ENCODE measurements around the gene DRAM2. TPM values are rescaled to one million over a fixed set of nuclear protein-coding genes. Genes with fewer than 3 reads are reported as not detected.
A peak's percentile ranks its signal among the peaks of the same experiment; 100 is the strongest.

The DRAM2 gene
- total and polyA plus RNA-seq, 9 of the 15 experiments (the other 6 are each of a cell fraction or from before 2014, with no cell fraction given), result 29.0 to 161 (median 53.5) TPM

GRCh38 chr1:111139956-111140679 is at the start of gene DRAM2, which contains the start of gene CEPT1 (continued):
- TF ChIP-seq TSHZ1 (CRISPR knock-in tag; IDR thresholded peaks at IDR 0.05) (no peak), POLR2A (conservative IDR thresholded peaks at IDR 0.05) (peak; percentile 96), HDGF (IDR thresholded peaks at IDR 0.05) (no peak), EWSR1 (IDR thresholded peaks at IDR 0.05; ENCODE audit: borderline replicate concordance, low read depth, partially characterized antibody) (no peak), ZNF354B (CRISPR knock-in tag; IDR thresholded peaks at IDR 0.05) (no peak), POLR2H (tag; IDR thresholded peaks at IDR 0.05; ENCODE audit: low read depth) (peak; percentile 53), ZBTB8A (IDR thresholded peaks at IDR 0.05; ENCODE audit: partially characterized antibody) (no peak), DPF2 (IDR thresholded peaks at IDR 0.05) (no peak; the same call in 1 of the 2 replicates), ZFP91 (CRISPR knock-in tag; IDR thresholded peaks at IDR 0.05) (no peak), GTF2B (IDR thresholded peaks at IDR 0.05; ENCODE audit: extremely low read depth, insufficient read length) (no peak), ZNF224 (CRISPR knock-in tag; IDR thresholded peaks at IDR 0.05) (no peak), ERF (CRISPR knock-in tag; IDR thresholded peaks at IDR 0.05) (peak; percentile 49; the same call in 1 of the 2 replicates), PRMT5 (CRISPR knock-in tag; IDR thresholded peaks at IDR 0.05) (no peak), ATF4 (CRISPR knock-in tag; IDR thresholded peaks at IDR 0.05) (no peak; the same call in 1 of the 2 replicates), ID3 (CRISPR knock-in tag; IDR thresholded peaks at IDR 0.05) (no peak), ID3 (tag; IDR thresholded peaks at IDR 0.05) (no peak)

Data from K562 (cell line).